HL-60 (cell line): ENCODE measurements around the gene PIP5KL1.

Experiments
- DNase-seq, 2 experiments: peaks; one replicate each; pipeline ENCODE4 v3.0.0-alpha.2; 2010 to 2020; ENCODE audit warnings: low read depth in 1 of 2, low spot score in 1 of 2
- H3K27ac ChIP-seq: fragments of 250-450 bp; sonication (Bioruptor Pico); replicated peaks from 2 replicates; pipeline ENCODE4 v1.5.1; 2020; ENCODE audit warnings: mild to moderate bottlenecking, moderate library complexity
- H3K27me3 ChIP-seq: fragments of 250-450 bp; sonication (Bioruptor Pico); 2 replicates; pipeline ENCODE4 v1.5.1; 2021; ENCODE audit warnings: mild to moderate bottlenecking, moderate library complexity; ENCODE audit not compliant: insufficient read depth, poor library complexity, severe bottlenecking
- H3K4me3 ChIP-seq: replicated peaks from 2 replicates; pipeline ENCODE4 v1.5.1; 2011; ENCODE audit warnings: mild to moderate bottlenecking, control low read depth, low read length; ENCODE audit not compliant: insufficient read depth
- CTCF ChIP-seq: IDR thresholded peaks from one replicate; pipeline ENCODE4 v1.5.1; 2011; ENCODE audit warnings: low read length, control low read depth, inconsistent platforms; ENCODE audit not compliant: insufficient read depth
- GABPA ChIP-seq: IDR thresholded peaks from 2 replicates; pipeline ENCODE4 v1.6.1; 2012; ENCODE audit warnings: low read depth
- POLR2AphosphoS5 ChIP-seq: IDR thresholded peaks from 2 replicates; pipeline ENCODE4 v1.6.1; 2012; ENCODE audit warnings: low read depth
- REST ChIP-seq: IDR thresholded peaks from 2 replicates; pipeline ENCODE4 v1.6.1; 2012; ENCODE audit warnings: low read depth; ENCODE audit not compliant: insufficient replicate concordance
- SPI1 ChIP-seq: IDR thresholded peaks from 2 replicates; pipeline ENCODE4 v1.6.1; 2012; ENCODE audit warnings: low read depth, mild to moderate bottlenecking, borderline replicate concordance

The PIP5KL1 gene

GRCh38 chr9:127893392-127893791, 37.2 kb downstream of the PIP5KL1 start:
- Histone ChIP-seq H3K27me3 (no peaks in the 10 kb centered on the region), H3K4me3 (no peak overlapping the region), H3K27ac (no peak overlapping the region)
- no peak for DNase-seq
- TF ChIP-seq SPI1 (no peak), REST (no peak), CTCF (no peak), POLR2AphosphoS5 (no peak), GABPA (no peak)

- no peak for DNase-seq
- no peaks in the 10 kb centered on the region for H3K27me3 ChIP-seq
- H3K27ac ChIP-seq = no peak overlapping the region
- TF ChIP-seq GABPA (no peak), SPI1 (no peak), CTCF (no peak), POLR2AphosphoS5 (no peak), REST (no peak)
- H3K4me3 ChIP-seq = no peak overlapping the region
Observed at GRCh38 chr9:127892831-127893230, 37.7 kb downstream of the PIP5KL1 start.

GRCh38 chr9:127890053-127890452, 40.5 kb downstream of the PIP5KL1 start:
- Histone ChIP-seq H3K27me3 (no peaks in the 10 kb centered on the region), H3K27ac (no peak overlapping the region), H3K4me3 (no peak overlapping the region)
- no peak for DNase-seq
- TF ChIP-seq SPI1 = no peak
- no peak for TF ChIP-seq POLR2AphosphoS5
- TF ChIP-seq REST = no peak
- TF ChIP-seq CTCF = no peak
- no peak for TF ChIP-seq GABPA
